HepG2 (cell line): ENCODE results near the gene TSNAXIP1. TPM values are rescaled to one million over a fixed set of nuclear protein-coding genes. Genes with fewer than 3 reads are reported as not detected.
A peak's percentile ranks its signal among the peaks of the same experiment; 100 is the strongest.

Experiments
- ARID5B ChIP-seq: IDR thresholded peaks from 2 replicates; pipeline ENCODE4 v1.4.0; 2020; ENCODE audit warnings: mild to moderate bottlenecking, missing genetic modification reagents
- ELK4 ChIP-seq: sonication (generic); formaldehyde crosslinking; IDR thresholded peaks from 2 replicates; pipeline ENCODE4 v1.9.0; 2021; ENCODE audit warnings: missing genetic modification reagents, borderline replicate concordance
- HCFC1 ChIP-seq: fragments of 150-350 bp; IDR thresholded peaks from 2 replicates; pipeline ENCODE4 v1.6.1; 2014; ENCODE audit warnings: low read depth, low read length
- KDM6A ChIP-seq: IDR thresholded peaks from 2 replicates; pipeline ENCODE4 v1.6.1; 2016; ENCODE audit warnings: low read depth
- KMT2A ChIP-seq: sonication (generic); formaldehyde crosslinking; IDR thresholded peaks from 2 replicates; pipeline ENCODE4 v1.4.0; 2020; ENCODE audit warnings: missing genetic modification reagents
- POLR2AphosphoS5 ChIP-seq: IDR thresholded peaks from 2 replicates; pipeline ENCODE4 v1.6.1; 2012; ENCODE audit warnings: low read depth, low read length
- RCOR2 ChIP-seq: IDR thresholded peaks from 2 replicates; pipeline ENCODE4 v1.6.1; 2016; ENCODE audit warnings: missing biosample characterization, missing genetic modification reagents
- SRSF1 ChIP-seq: fragments of 200-400 bp; formaldehyde crosslinking; optimal IDR thresholded peaks from 2 replicates; pipeline ENCODE3; 2017; ENCODE audit warnings: mild to moderate bottlenecking, low read depth, low read length, moderate library complexity
- THAP8 ChIP-seq: sonication (generic); formaldehyde crosslinking; IDR thresholded peaks from 2 replicates; pipeline ENCODE4 v1.5.1; 2020; ENCODE audit warnings: missing genetic modification reagents, mild to moderate bottlenecking, borderline replicate concordance
- THAP9 ChIP-seq: sonication (generic); formaldehyde crosslinking; IDR thresholded peaks from 2 replicates; pipeline ENCODE4; 2020; ENCODE audit warnings: missing genetic modification reagents, mild to moderate bottlenecking, borderline replicate concordance
- ZNF205 ChIP-seq: IDR thresholded peaks from 2 replicates; pipeline ENCODE4 v1.6.1; 2018; ENCODE audit warnings: missing biosample characterization, missing genetic modification reagents
- ZNF224 ChIP-seq: sonication (generic); formaldehyde crosslinking; IDR thresholded peaks from 2 replicates; pipeline ENCODE4 v1.5.0; 2020; ENCODE audit warnings: mild to moderate bottlenecking, missing genetic modification reagents
- ZNF263 ChIP-seq: sonication (generic); formaldehyde crosslinking; IDR thresholded peaks from 2 replicates; pipeline ENCODE4 v1.4.0; 2020; ENCODE audit warnings: missing genetic modification reagents
- ZNF333 ChIP-seq: sonication (generic); formaldehyde crosslinking; IDR thresholded peaks from 2 replicates; pipeline ENCODE4 v1.4.0; 2020; ENCODE audit warnings: mild to moderate bottlenecking, missing genetic modification reagents, borderline replicate concordance
- ZNF431 ChIP-seq: sonication (generic); formaldehyde crosslinking; IDR thresholded peaks from 2 replicates; pipeline ENCODE4 v1.9.0; 2022; ENCODE audit warnings: missing genetic modification reagents, low read depth, mild to moderate bottlenecking, borderline replicate concordance
- ZNF512 ChIP-seq: sonication (generic); formaldehyde crosslinking; IDR thresholded peaks from 2 replicates; pipeline ENCODE4 v1.4.0; 2020; ENCODE audit warnings: mild to moderate bottlenecking, missing genetic modification reagents
- ZNF543 ChIP-seq: sonication (generic); formaldehyde crosslinking; IDR thresholded peaks from 2 replicates; pipeline ENCODE4 v1.4.0; 2020; ENCODE audit warnings: mild to moderate bottlenecking, missing genetic modification reagents
- ZNF589 ChIP-seq: sonication (generic); formaldehyde crosslinking; conservative IDR thresholded peaks from 2 replicates; pipeline ENCODE4 v1.8.0; 2022; ENCODE audit warnings: mild to moderate bottlenecking, moderate library complexity, missing genetic modification reagents
- polyA plus RNA-seq, 8 experiments: library from polyadenylated mRNA; depleted of rRNA in 3 of 8; stranded (reverse) in 7 of 8; unstranded in 1 of 8; fragments of >200 nt; fragmentation: Illumina TruSeq in 4 of 8; extraction: Trizol in 4 of 8; gene quantifications; 2 replicates each; pipeline versions ENCODE4 v1.2.1 to v1.2.3, GENCODE V29; 2011 to 2016; ENCODE audit warnings: low read depth in 4 of 8, missing spikeins in 1 of 8, mixed read lengths in 1 of 8; ENCODE audit not compliant: insufficient read depth in 1 of 8
- total RNA-seq, 5 experiments: library from RNA; depleted of rRNA; stranded (reverse); fragments of >200 nt; fragmentation: Illumina TruSeq; extraction: Trizol; gene quantifications; 2 replicates each; pipeline ENCODE4 v1.2.3, GENCODE V29; 2016; ENCODE audit warnings: low read depth in 1 of 5

The TSNAXIP1 gene
- total and polyA plus RNA-seq, 2 of the 13 experiments (the other 11 are each of a cell fraction or from before 2014, with no cell fraction given) = 0.37 to 0.86 TPM

- TF ChIP-seq ELK4 (CRISPR knock-in tag) (no peak), ZNF205 (CRISPR knock-in tag) (peak; percentile 100), ZNF543 (CRISPR knock-in tag) (no peak; the same call in 1 of the 2 replicates), ZNF333 (peak; percentile 90), THAP8 (peak; percentile 74), HCFC1 (0 out of 2 replicates have a peak, but pooled peaks have one; percentile 6), THAP9 (CRISPR knock-in tag) (peak; percentile 63; the same call in 1 of the 2 replicates), KDM6A (CRISPR knock-in tag) (no peak), ZNF224 (CRISPR knock-in tag) (0 out of 2 replicates have a peak, but pooled peaks have one; percentile 33), RCOR2 (no peak), SRSF1 (no peak), ZNF589 (peak; percentile 47; the same call in 1 of the 2 replicates), ZNF431 (CRISPR knock-in tag) (no peak), POLR2AphosphoS5 (no peak), ZNF512 (CRISPR knock-in tag) (0 out of 2 replicates have a peak, but pooled peaks have one; percentile 76), ZNF263 (0 out of 2 replicates have a peak, but pooled peaks have one; percentile 4), ARID5B (CRISPR knock-in tag) (peak; percentile 37; the same call in 1 of the 2 replicates), KMT2A (CRISPR knock-in tag) (peak; percentile 65)
Measured at GRCh38 chr16:67842509-67843342, 36.0 kb downstream of the TSNAXIP1 start (continued).
